H1 (cell line): ENCODE measurements around the gene NXPH1.

Experiments used
- CREB1 ChIP-seq: IDR thresholded peaks from 2 replicates; pipeline ENCODE4 v1.6.1; 2012; ENCODE audit warnings: inconsistent platforms
- EP300 ChIP-seq, 2 experiments: IDR thresholded peaks; 1 replicate in 1 of 2; 2 replicates in 1 of 2; pipeline ENCODE4 v1.6.1; 2011 to 2012; ENCODE audit warnings: low read depth in 2 of 2, low read length in 2 of 2, mild to moderate bottlenecking in 2 of 2, borderline replicate concordance in 1 of 2, inconsistent platforms in 1 of 2, moderate library complexity in 1 of 2
- EZH2 ChIP-seq: fragments of 200-600 bp; sonication (generic); IDR thresholded peaks from 2 replicates; pipeline ENCODE4 v1.7.1; 2012; ENCODE audit warnings: low read depth, mild to moderate bottlenecking, moderate library complexity, low read length, inconsistent platforms; ENCODE audit not compliant: severe bottlenecking
- HDAC2 ChIP-seq, 2 experiments: fragments of 300-600 bp in 1 of 2; sonication (generic) in 1 of 2; IDR thresholded peaks; 2 replicates each; pipeline ENCODE4 v1.6.1; 2011 to 2012; ENCODE audit warnings: low read depth in 2 of 2, low read length in 2 of 2, mild to moderate bottlenecking in 2 of 2, moderate library complexity in 2 of 2, borderline replicate concordance in 1 of 2, inconsistent platforms in 1 of 2
- HDAC6 ChIP-seq: IDR thresholded peaks from one replicate; pipeline ENCODE4 v1.7.1; 2012; ENCODE audit warnings: low read depth, mild to moderate bottlenecking, inconsistent platforms, low read length, moderate library complexity
- JUN ChIP-seq: IDR thresholded peaks from 2 replicates; pipeline ENCODE4 v1.6.1; 2011; ENCODE audit warnings: low read depth, mild to moderate bottlenecking, improper control_type of control experiment, low read length
- KDM5A ChIP-seq: fragments of 200-600 bp; IDR thresholded peaks from 2 replicates; pipeline ENCODE4 v1.7.1; 2012; ENCODE audit warnings: mild to moderate bottlenecking, low read length, inconsistent platforms, mixed read lengths
- POLR2A ChIP-seq, 2 experiments: IDR thresholded peaks; 1 replicate in 1 of 2; 2 replicates in 1 of 2; pipeline ENCODE4 v1.6.1; 2011; ENCODE audit warnings: low read depth in 2 of 2, low read length in 2 of 2, mild to moderate bottlenecking in 2 of 2; ENCODE audit errors: control extremely low read depth in 1 of 2
- POLR2AphosphoS5 ChIP-seq: IDR thresholded peaks from 2 replicates; pipeline ENCODE4 v1.6.1; 2011; ENCODE audit warnings: low read depth, low read length
- RXRA ChIP-seq: IDR thresholded peaks from 2 replicates; pipeline ENCODE4 v1.6.1; 2011; ENCODE audit warnings: low read depth, mild to moderate bottlenecking, low read length, moderate library complexity; ENCODE audit not compliant: insufficient read depth
- TBP ChIP-seq: IDR thresholded peaks from 2 replicates; pipeline ENCODE4 v1.6.1; 2011; ENCODE audit warnings: low read depth, low read length, improper control_type of control experiment
- TF ChIP-seq, protein P1 (sequence below): IDR thresholded peaks from 2 replicates; pipeline ENCODE4 v1.6.1; 2012; ENCODE audit warnings: inconsistent platforms
- TF ChIP-seq, protein P2 (sequence below), 3 experiments: IDR thresholded peaks; 1 replicate in 2 of 3; 2 replicates in 1 of 3; pipeline versions ENCODE4 v1.5.1 to v1.6.1; 2011; ENCODE audit warnings: low read length in 3 of 3, mild to moderate bottlenecking in 3 of 3, inconsistent platforms in 2 of 3, low read depth in 1 of 3, moderate library complexity in 1 of 3; ENCODE audit not compliant: insufficient read depth in 1 of 3; ENCODE audit errors: control extremely low read depth in 1 of 3

DNA sequence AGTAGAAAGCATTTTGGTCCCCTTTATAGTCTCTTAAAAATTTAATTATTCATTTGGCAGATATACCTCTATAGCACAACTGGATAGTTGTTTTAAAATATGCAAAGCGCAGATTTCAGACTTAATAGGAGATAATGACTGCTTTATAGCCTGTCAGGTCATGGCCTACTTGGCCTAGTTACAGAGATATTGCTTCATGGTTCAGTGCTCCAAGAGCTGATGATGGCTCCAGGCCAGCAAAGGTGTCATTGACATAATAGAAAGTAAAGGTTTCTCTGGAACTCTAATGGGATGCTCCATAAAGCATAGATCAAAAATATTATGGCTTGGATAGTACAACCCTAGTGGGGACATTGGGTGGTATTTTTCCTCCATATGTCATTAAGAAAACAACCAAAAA, 285.7 kb downstream of the NXPH1 start:
- TF ChIP-seq POLR2A (IDR thresholded peaks at IDR 0.05; ENCODE audit: control extremely low read depth in 1 of 2, low read depth in 2 of 2, low read length in 2 of 2) (no peak), HDAC6 (no peak), CREB1 (no peak), EP300 (IDR thresholded peaks at IDR 0.05; ENCODE audit: borderline replicate concordance in 1 of 2, low read depth in 2 of 2, low read length in 2 of 2) (no peak), JUN (no peak), POLR2AphosphoS5 (no peak), KDM5A (no peak), RXRA (no peak), HDAC2 (IDR thresholded peaks at IDR 0.05; ENCODE audit: borderline replicate concordance in 1 of 2, low read depth in 2 of 2, low read length in 2 of 2) (no peak), EZH2 (no peak), TBP (no peak)
- TF ChIP-seq, protein P1, sequence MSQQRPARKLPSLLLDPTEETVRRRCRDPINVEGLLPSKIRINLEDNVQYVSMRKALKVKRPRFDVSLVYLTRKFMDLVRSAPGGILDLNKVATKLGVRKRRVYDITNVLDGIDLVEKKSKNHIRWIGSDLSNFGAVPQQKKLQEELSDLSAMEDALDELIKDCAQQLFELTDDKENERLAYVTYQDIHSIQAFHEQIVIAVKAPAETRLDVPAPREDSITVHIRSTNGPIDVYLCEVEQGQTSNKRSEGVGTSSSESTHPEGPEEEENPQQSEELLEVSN = no peak
- TF ChIP-seq, protein P2, sequence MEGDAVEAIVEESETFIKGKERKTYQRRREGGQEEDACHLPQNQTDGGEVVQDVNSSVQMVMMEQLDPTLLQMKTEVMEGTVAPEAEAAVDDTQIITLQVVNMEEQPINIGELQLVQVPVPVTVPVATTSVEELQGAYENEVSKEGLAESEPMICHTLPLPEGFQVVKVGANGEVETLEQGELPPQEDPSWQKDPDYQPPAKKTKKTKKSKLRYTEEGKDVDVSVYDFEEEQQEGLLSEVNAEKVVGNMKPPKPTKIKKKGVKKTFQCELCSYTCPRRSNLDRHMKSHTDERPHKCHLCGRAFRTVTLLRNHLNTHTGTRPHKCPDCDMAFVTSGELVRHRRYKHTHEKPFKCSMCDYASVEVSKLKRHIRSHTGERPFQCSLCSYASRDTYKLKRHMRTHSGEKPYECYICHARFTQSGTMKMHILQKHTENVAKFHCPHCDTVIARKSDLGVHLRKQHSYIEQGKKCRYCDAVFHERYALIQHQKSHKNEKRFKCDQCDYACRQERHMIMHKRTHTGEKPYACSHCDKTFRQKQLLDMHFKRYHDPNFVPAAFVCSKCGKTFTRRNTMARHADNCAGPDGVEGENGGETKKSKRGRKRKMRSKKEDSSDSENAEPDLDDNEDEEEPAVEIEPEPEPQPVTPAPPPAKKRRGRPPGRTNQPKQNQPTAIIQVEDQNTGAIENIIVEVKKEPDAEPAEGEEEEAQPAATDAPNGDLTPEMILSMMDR (IDR thresholded peaks at IDR 0.05; ENCODE audit: control extremely low read depth in 1 of 3, insufficient read depth in 1 of 3, low read depth in 1 of 3, low read length in 3 of 3) = no peak
